GM19193 (cell line): ENCODE measurements around the gene DEDD.

ENCODE experiments used
- POLR2A ChIP-seq: IDR thresholded peaks from 4 replicates; pipeline ENCODE4 v1.6.1; 2011; ENCODE audit not compliant: insufficient read depth, insufficient read length; ENCODE audit errors: extremely low read depth

The DEDD gene, protein sequence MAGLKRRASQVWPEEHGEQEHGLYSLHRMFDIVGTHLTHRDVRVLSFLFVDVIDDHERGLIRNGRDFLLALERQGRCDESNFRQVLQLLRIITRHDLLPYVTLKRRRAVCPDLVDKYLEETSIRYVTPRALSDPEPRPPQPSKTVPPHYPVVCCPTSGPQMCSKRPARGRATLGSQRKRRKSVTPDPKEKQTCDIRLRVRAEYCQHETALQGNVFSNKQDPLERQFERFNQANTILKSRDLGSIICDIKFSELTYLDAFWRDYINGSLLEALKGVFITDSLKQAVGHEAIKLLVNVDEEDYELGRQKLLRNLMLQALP

GRCh38 chr1:161132410-161133219, at the start of gene DEDD:
DEDD (minus strand) TSS chr1:161132667; CDS start chr1:161124462, 8,205 bp downstream.
- TF ChIP-seq POLR2A: peak; percentile 63

DNA sequence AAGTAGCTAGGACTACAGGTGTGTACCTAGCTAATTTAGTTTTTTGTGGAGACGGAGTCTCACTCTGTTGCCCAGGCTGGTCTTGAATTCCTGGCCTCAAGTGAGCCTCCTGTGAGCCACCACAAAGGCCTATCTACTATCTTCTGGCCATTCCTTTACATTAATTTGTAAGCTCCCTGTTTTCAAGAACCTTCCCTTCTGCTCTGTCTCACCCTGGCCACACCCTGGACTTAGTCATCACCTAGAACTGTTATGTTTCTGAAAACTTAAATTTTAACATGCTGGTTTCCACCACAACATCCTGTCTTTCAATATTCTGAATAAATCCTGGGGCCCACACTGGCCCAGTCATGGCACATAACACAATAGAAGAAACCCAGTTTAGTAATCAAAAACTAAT, 49.7 kb upstream of the DEDD start:
- no peak for TF ChIP-seq POLR2A

GRCh38 chr1:161180639-161181038, 48.2 kb upstream of the DEDD start:
- TF ChIP-seq POLR2A: no peak

- no peak for TF ChIP-seq POLR2A
Observed at GRCh38 chr1:161179698-161180097, 47.2 kb upstream of the DEDD start.

- TF ChIP-seq POLR2A: no peak
Observed at GRCh38 chr1:161177936-161178244, 45.4 kb upstream of the DEDD start.

GRCh38 chr1:161177112-161177935, 44.9 kb upstream of the DEDD start, which contains the start of gene B4GALT3:
B4GALT3 (minus strand) TSS chr1:161177507; CDS start chr1:161176060, 1,447 bp downstream.
- peak; percentile 90 for TF ChIP-seq POLR2A

DNA sequence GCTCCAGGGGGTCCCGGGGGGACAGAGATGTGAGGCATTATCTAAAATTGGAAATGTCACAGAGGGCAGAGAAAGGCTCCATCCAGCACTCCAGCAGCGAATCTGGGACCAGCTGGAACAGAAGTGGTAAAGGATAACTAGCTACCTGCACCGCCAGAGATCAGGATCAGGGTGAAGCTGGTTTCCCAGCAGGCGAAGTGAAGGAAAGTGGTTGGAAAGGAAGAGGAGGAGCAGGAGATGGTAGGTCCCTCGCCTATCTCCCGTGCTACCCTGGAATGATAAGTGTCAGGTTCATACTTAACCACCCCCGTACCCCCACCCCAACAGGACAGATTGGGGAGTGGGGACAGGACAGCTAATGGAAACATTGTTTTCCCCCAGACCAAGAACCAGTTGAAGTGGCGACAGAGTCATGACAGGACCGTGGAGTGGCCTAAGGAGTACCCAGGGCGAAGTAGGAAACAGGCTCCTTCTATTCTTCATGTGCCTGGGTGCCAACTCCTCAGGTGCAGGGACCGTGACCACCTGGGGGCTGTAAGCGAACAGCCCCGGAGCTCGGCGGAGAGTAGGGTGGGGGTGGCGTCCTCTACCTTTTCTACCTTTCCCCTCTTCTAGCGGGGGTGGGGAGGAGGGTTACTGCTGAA, 44.1 kb upstream of the DEDD start:
- TF ChIP-seq POLR2A: no peak

DNA sequence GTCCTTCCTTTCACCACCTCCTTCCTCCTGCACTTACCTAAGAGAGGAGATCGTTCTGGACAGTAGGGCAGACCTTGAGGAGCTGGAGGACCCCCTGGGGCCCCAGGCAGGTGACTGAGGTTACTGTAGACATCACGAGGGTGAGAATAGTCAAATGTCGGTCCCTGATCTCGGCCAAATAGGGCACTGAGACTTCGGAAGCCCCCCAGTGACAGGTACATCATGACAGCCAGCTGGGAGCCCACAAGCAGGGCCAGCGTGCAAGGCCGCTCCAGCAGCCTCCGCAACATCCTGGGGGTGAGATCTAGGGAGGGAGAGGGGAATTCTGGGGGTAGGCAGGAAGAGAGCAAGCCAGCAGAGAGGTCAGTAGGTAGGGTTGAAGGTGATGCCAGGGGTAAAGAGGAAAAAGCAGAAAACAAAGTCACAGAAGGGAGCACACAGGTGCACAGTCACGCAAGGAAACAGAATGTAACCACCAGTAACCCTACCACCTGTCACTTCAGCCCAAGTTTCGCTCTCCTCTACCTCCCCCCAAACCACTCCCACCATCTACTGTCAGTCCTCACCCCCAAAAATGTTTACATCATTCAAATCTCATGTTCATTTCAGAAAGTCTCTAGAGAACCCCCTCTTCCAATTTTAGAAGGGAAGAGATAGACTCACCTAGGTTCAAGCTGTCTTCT, 43.4 kb upstream of the DEDD start:
- TF ChIP-seq POLR2A: no peak

DNA sequence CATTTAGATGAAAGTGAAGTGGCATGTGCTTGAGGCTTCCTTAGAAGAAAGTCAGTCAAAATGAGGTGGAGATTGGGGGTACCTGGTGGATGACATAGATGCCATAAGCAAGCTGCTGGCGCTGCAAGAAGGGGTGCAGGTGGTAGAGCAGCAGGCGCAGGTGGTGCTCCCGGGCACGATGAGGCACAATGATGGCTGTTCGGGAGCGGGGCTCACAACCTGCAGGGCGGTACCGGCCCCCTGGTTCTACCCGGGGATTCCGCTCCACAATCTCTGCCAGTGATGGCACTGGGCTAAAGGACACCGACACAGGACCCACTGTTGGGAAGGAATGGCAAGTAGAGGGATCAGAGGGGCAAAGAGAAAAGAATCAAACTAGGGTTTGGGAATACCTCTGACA, 42.4 kb upstream of the DEDD start:
- TF ChIP-seq POLR2A: no peak

DNA sequence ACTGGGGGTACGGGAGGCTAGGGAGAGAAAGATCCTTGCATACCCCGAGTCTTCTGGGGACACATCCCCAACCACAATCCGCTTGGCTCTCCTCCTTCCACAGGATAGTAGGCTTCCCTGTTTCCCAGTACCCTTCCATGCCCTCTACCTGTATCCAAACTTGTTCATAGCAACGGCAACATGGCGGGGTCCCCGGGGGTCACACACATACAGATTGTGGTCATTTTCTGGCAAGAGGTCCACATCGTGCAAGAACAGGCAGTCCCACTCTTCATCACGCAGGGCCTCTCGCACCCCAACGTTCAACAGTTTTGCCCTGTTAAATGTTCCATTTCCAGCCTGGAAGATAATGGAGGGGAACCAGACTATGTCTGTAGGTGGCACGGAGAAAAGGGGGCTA, 41.2 kb upstream of the DEDD start:
- TF ChIP-seq POLR2A: no peak

- no peak for TF ChIP-seq POLR2A
Observed at GRCh38 chr1:161172776-161173376, 40.4 kb upstream of the DEDD start.

GRCh38 chr1:161172349-161172748, 39.9 kb upstream of the DEDD start:
- TF ChIP-seq POLR2A: no peak

GRCh38 chr1:161171696-161172095, 39.2 kb upstream of the DEDD start:
- no peak for TF ChIP-seq POLR2A

DNA sequence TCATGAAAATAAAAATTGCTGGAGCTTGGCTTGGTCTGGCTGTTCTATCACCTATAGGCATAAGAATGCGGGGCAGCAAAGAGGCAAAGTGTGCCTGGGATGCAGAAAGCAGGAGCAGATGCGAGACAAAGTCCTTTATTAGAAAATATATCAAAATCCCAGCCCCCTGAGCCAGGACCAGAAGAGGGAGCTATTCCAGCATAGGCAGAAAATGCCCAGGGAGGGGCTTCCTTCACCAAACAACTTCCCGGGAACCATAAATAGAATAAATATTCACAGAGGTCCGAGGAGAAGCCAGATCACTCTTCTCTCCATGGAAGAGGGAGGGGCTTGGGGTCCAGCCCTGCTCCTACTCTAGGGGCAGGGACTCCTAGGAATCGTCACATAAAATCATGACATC, 38.7 kb upstream of the DEDD start:
- TF ChIP-seq POLR2A: no peak
